ENCODE data around the gene SLC36A2.
"Not testable (repeated sequence)": the region's sequence is repeated elsewhere in the genome, so short reads cannot be mapped to it uniquely, and the experiment has no call there.

The SLC36A2 gene

DNA sequence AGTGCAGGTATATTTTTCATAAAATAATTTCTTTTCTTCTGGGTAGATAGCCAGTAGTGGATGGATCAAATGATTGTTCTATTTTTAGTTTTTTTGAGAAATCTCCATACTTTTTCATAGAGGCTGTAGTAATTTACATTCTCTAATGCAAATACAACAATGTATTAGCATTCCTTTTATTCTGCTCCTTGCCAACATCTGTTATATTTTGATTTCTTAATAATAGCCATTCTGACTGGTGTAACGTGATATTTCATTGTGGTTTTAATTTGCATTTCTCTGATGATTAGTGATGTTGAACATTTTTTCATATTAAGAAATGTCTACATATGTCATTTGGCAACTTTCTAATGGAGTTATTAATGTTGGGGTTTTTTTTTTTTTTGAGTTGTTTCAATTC lies 27.2 kb upstream of the SLC36A2 start:
- DNase-seq (ENCODE audit: extremely low spot score): no peak
- ChIA-PET POLR2A (no interaction called here), CTCF (interaction anchor here (1.3 kb wide), 1 partner anchor 11 kb away, joined by 3 read pairs; no protein-coding TSS in a partner anchor)
- TF ChIP-seq, protein P1, sequence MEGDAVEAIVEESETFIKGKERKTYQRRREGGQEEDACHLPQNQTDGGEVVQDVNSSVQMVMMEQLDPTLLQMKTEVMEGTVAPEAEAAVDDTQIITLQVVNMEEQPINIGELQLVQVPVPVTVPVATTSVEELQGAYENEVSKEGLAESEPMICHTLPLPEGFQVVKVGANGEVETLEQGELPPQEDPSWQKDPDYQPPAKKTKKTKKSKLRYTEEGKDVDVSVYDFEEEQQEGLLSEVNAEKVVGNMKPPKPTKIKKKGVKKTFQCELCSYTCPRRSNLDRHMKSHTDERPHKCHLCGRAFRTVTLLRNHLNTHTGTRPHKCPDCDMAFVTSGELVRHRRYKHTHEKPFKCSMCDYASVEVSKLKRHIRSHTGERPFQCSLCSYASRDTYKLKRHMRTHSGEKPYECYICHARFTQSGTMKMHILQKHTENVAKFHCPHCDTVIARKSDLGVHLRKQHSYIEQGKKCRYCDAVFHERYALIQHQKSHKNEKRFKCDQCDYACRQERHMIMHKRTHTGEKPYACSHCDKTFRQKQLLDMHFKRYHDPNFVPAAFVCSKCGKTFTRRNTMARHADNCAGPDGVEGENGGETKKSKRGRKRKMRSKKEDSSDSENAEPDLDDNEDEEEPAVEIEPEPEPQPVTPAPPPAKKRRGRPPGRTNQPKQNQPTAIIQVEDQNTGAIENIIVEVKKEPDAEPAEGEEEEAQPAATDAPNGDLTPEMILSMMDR (IDR thresholded peaks at IDR 0.05; ENCODE audit: control extremely low read depth, extremely low read depth, low read depth, missing control alignments): no peak

- DNase-seq (ENCODE audit: extremely low spot score); POLR2A ChIA-PET; CTCF ChIA-PET: not testable (repeated sequence)
These were observed 19.7 kb upstream of the SLC36A2 start for GRCh38 chr5:151367038-151367437.

DNA sequence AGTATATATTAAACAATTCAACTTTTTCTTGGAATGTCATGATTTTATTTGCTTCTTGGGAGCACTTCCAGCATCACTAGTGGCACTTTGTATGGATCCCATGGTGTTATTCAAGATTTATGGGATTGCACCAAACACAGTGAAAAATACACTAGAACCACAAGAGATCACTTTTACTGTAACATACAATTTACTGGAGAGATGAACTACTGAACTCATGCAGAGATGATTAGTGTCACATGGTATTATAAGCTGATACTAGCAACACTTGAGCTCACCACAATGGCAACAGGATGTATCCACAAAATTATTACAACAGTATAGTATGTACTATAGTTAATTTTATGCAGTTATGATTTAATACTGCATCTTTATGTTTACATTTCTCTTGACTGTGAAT lies 16.3 kb upstream of the SLC36A2 start:
- POLR2A ChIA-PET: no interaction called here
- TF ChIP-seq, protein P1 (IDR thresholded peaks at IDR 0.05; ENCODE audit: control extremely low read depth, extremely low read depth, low read depth, missing control alignments): no peak
- no peak for DNase-seq (ENCODE audit: extremely low spot score)
- CTCF ChIA-PET: interaction anchor here (1.0 kb wide), 2 partner anchors 12 to 258 kb away, joined by 3 read pairs; no protein-coding TSS in a partner anchor

GRCh38 chr5:151362970-151363369 lies 15.6 kb upstream of the SLC36A2 start:
- ChIA-PET CTCF (no interaction called here), POLR2A (no interaction called here)
- TF ChIP-seq, protein P1 (IDR thresholded peaks at IDR 0.05; ENCODE audit: control extremely low read depth, extremely low read depth, low read depth, missing control alignments): no peak
- no peak for DNase-seq (ENCODE audit: extremely low spot score)

GRCh38 chr5:151359391-151359790 lies 12.0 kb upstream of the SLC36A2 start:
- POLR2A ChIA-PET: no interaction called here
- CTCF ChIA-PET: interaction anchor here (0.9 to 1.6 kb wide), 4 partner anchors 13 to 35 kb away, joined by 3 read pairs; no protein-coding TSS in a partner anchor
- DNase-seq (ENCODE audit: extremely low spot score): no peak
- TF ChIP-seq, protein P1 (IDR thresholded peaks at IDR 0.05; ENCODE audit: control extremely low read depth, extremely low read depth, low read depth, missing control alignments): no peak

DNA sequence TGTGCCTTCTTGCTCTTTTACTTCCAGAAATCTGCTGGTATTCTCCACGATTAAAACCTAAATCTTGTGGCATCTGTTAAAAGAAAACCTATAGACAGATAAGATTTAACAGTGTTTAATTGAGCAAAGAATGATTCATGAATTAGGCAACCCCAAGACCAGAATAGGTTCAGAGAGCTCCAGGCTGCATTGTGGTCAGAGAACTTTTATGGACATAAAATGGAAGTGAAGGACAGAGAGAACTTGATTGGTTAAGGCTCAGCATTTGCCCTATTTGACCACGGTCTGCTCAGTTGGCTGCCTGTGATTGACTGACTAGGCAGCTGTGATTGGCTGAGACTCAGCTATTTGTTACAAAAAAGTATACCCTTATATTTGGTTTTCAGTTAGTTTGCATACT lies 10.4 kb upstream of the SLC36A2 start:
- TF ChIP-seq, protein P1 (IDR thresholded peaks at IDR 0.05; ENCODE audit: control extremely low read depth, extremely low read depth, low read depth, missing control alignments): no peak
- CTCF ChIA-PET: interaction anchor here (1.4 to 1.6 kb wide), 2 partner anchors 36 to 42 kb away, joined by 3 read pairs; no protein-coding TSS in a partner anchor
- POLR2A ChIA-PET: no interaction called here
- no peak for DNase-seq (ENCODE audit: extremely low spot score)

DNA sequence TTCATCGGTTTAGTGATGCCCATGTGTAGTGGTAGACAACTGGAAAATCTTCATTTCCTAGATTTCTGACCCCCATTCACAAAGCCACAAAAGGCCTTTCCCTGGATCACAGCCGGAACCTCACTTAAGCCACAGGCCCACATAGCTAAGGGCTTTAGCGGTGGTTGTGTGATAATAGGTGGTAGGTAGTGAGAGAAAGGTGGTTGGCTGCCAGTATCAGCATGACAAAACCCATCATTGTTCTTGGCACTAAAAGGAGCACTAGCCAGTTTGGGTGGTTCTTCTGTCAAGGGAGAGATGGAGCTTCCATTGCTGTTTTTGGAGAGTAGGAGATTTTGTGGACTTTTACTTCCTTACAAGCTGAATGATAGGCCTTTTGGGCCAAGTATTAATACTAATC lies 9.7 kb upstream of the SLC36A2 start:
- ChIA-PET POLR2A (no interaction called here), CTCF (interaction anchor here (1.4 kb wide), 1 partner anchor 41 kb away, joined by 3 read pairs; no protein-coding TSS in a partner anchor)
- TF ChIP-seq, protein P1 (IDR thresholded peaks at IDR 0.05; ENCODE audit: control extremely low read depth, extremely low read depth, low read depth, missing control alignments): no peak

More for the DNA sequence above, 9.7 kb upstream of the SLC36A2 start:
- no peak for DNase-seq (ENCODE audit: extremely low spot score)

All from GM10248 (cell line).